ENCODE measurements around the gene RAB3B. TPM values are rescaled to one million over a fixed set of nuclear protein-coding genes. Genes with fewer than 3 reads are reported as not detected.

RAB3B gene
- total RNA-seq, 1 donor from 2014 or later = not detected

Other genes with a start within 250 kb of the RAB3B start
- gene NRDC, start 112.0 kb downstream of the RAB3B start, total RNA-seq = 149 TPM
- gene KTI12, start 43.1 kb upstream of the RAB3B start, total RNA-seq = 3.3 TPM
- 20.9 TPM for gene TXNDC12, start 64.5 kb upstream of the RAB3B start, total RNA-seq
- 24.5 TPM for gene BTF3L4, start 65.6 kb upstream of the RAB3B start, total RNA-seq
- gene ZFYVE9, start 151.4 kb upstream of the RAB3B start, total RNA-seq = 18.4 TPM